GM19035 (cell line): ENCODE data around the gene ELFN2.
"Not testable (repeated sequence)": the region's sequence is repeated elsewhere in the genome, so short reads cannot be mapped to it uniquely, and the experiment has no call there.

Experiments used
- ATAC-seq: cut with Tn5 transposase; IDR thresholded peaks from one replicate; pipeline ENCODE4 v1.9.1; 2021; ENCODE audit not compliant: unreplicated experiment

The ELFN2 gene

GRCh38 chr22:37340331-37341262 lies 86.7 kb downstream of the ELFN2 start:
- ATAC-seq: no peak

DNA sequence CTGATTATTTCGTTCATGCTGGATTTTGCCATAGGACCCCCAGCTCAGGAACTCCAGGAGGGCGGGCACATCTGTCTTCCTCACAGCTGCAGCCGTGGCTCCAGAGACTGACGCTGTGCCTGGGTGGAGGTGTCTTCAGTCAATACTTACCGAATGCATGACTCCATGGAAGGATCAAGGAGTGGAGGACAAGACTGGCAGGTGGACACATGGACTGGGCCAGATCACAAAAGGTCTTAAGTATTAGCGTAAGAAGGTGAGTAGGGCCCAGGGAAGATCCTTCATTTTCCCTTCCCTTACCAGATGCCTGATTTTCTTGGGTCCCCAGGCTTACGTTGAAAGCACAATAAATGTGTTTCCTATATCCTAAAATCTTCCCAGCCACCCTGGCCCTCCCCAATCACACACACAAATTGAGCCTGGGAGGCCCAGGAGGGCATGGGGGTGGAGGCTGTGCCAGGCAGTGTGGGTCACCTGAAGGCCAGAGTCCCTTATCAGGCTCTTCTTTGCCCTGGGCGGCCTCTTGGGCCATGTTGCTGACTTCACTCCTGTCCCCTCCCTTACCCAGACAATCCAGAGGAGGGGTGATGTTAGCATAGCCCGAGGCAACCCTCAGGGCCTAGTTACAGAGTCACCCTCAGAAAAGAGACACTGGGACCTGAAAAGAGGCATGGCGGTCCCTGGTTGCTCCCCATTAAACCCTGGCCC lies 88.6 kb downstream of the ELFN2 start:
- no peak for ATAC-seq

DNA sequence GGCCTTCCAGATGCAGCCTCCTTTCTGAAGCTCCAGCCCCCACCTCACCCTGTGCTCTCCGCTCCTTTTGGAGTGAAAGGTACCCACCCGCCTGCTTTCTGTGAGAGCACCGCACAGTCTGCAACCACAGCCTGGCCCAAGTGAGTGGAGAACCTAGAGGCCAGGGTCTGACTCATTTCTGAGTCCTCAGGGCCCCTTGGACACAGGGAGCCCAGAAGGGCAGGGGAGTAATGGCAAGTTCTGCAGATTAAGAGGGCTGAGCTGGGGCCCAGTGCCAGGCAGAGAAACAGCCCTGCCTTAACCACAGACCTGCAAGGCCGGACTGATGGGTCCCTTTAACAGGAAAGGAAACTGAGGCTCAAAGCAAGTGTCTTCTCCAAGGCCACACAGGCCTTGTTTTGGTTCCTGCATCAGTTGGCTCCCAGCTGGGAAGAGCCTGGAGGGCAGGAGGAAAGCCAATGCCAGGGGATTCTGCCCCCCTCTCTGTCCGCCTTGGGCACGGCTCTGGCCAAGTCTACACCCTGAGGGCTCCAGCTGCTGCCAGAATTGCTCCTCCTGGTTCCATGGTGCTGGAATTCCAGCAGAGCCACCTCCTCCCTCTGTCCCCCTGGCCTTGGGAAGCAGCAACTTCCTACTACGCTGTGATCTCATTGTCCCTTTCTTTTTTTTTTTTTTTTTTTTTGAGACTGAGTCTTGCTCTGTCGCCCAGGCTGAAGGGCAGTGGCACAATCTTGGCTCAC lies 89.9 kb downstream of the ELFN2 start:
- no peak for ATAC-seq

GRCh38 chr22:37336579-37336978 lies 90.7 kb downstream of the ELFN2 start:
- no peak for ATAC-seq

- no peak for ATAC-seq
These were observed 91.5 kb downstream of the ELFN2 start for GRCh38 chr22:37335806-37336199.

DNA sequence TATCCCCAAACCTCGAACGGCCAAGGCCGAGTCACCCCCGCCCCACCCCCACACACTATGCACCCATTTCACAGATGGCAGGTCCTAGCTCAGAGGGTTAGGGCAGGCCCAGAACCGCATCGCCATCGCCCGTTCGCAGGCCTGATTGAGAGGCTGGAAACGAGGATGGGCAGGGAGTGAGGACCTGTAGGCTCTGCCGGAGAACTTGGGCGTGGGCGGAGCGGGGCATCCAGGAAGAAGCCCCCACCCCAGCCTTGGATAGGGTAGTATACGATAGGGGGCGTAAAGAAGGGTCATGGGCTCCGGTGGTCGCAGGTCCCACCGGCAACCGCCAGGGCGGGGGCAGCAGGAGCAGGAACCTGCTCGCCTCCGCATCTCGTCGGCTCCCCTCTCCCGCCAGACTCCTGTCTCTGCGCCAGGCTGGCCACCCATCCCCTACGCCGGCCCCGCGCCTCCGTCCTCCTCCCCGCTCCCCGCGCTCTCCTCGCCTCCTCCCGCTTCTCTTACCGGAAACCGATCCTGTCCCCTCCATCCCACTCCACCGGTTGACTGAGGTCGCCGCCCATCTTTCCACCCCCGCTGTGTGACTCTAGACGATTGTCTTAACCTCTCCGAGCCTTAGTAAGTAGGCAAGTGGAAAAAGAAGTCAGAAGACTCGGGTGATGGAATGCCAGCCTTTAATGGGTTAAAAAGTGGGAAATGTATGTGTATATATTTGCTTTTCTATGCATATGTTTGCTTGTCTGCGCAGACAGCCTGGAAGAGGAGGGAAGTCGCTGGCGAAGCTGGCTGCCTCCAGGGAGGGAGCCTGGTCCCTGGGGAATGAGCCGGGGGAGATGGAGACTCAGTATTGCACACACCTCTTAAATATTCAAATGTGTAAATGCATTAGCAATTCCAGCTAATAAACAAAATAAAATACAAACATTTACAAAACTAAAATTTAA lies 92.1 kb downstream of the ELFN2 start:
- ATAC-seq: no peak

GRCh38 chr22:37334461-37334858 lies 92.8 kb downstream of the ELFN2 start:
- no peak for ATAC-seq

DNA sequence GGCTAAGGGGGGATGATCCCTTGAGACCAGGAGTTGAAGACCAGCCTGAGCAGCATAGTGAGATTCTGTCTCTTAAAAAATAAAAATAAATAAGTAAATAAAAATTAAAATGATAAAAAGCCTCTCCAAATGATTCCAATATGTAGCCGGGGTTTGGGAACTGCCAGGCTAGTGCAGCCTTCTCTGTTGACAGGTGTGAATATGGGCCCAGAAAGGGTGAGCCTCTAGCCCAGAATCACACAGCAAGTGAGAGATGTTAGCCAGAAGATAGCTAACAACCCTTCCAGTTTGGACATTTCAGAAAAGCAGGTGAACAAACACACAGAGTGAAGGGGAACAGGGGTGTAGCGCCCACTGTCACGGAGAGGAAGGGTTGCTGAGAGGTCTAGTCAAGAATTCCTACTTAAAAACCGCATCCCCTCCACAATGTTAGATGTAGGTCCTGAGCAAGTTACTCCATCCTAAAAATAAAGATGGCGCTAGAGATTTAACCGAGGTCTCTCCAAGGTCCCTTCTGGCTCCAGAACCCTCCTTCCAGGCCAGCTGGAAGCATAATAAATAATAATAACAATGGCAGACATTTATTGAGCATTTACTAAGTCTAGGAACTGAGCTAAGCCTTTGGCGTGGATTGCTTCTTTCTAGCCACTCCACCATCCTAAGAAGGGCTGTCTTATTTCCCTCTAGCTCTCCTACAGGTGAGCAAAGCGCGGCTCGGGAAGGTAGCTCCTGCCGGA lies 93.4 kb downstream of the ELFN2 start:
- ATAC-seq: no peak

DNA sequence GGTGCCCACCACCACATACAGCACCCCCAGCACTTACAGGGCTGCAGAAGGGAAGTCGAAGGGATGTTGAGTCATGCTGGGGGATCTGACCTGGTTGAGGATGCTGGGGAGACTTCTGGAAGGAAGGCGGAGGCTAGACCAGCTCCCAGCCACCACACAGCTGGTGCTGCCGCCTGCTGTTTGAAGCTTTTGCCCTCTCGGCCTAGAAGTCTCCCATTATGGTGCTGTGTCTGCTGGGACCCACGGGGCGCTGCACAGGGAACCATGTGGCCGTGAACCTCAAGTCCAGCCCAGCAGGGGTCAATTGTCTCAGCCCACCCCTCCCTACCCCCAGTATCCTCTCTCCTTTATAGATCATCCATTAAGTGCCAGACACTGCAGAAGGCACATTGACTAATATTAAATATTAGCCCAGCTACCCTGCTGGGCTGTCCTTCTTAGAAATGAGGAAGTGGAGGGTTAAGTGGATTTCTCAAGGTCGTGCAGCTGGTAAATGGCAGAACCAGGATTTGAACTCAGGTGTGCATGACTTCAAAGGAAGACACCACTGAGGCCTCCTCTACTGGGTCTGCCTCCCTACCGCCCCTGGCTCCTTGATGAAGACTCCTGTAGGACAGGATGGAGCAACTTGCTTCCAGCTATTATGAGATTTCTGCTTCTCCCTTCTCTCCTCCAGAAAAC lies 95.3 kb downstream of the ELFN2 start:
- ATAC-seq: no peak

DNA sequence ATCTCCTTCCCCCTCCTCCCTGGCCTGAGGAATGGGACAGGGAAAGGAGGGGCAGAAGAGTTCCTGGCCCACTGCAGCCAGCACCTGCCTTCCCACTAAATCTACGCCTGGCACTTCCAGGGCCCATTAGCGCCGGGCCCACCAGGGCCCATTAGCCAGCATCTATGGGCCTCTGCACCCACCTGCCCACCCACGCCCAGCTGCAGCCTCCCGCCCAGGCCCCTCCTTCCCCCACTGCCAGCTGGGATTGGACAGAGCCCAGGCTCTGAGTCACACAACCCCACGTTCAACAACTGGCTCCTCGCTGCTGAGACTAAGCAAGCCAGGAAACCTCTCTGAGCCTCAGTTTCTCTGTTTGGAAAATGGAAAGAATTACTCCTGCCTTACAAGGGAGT lies 96.2 kb downstream of the ELFN2 start:
- ATAC-seq: no peak

- no peak for ATAC-seq
These were observed 96.9 kb downstream of the ELFN2 start for GRCh38 chr22:37330200-37331033.

GRCh38 chr22:37329238-37330140 lies 97.8 kb downstream of the ELFN2 start:
- no peak for ATAC-seq

- ATAC-seq: not testable (repeated sequence)
These were observed 98.6 kb downstream of the ELFN2 start for GRCh38 chr22:37328538-37329237.

GRCh38 chr22:37328017-37328416 lies 99.3 kb downstream of the ELFN2 start:
- no peak for ATAC-seq

DNA sequence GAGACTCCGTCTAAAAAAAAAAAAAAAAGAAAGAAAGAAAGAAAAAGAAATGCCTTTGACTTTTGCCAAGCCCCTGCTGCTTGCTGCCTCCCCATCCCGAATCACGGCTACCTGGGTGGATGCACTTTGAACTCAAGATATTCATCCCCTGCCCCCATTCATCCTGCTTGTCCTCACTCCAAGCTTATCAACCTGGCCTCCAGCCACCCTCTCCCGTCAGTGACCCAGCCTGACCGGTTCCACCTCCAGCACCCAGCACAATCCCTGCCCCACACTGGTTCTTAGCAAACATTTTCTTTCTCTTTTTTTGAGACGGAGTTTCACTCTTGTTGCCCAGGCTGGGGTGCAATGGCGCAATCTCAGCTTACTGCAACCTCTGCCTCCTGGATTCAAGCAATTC lies 100.6 kb downstream of the ELFN2 start:
- no peak for ATAC-seq

DNA sequence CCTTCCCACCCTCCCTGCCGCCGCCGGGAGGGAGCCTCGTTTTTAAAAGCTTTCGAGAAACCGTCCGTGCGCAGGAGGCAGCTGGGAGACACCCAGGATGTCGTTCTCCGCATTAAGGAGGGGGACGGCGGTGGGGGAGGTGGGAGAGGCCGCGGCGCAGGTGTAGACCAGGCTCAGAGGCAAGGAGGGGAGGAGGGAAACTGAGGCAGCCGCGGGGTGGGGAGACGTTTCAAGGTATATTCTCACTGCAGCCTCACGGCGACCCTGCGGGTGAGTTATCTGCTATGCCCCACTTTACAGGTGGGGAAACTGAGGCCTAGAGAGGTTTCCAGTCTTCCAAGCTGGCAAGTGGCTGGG lies 102.3 kb downstream of the ELFN2 start:
- ATAC-seq: no peak
